Memory B cell (primary cell): ENCODE results near the gene MAST4.

Experiments
- ATAC-seq: fragments of 150-1000 bp; cut with Tn5 transposase; 2 replicates; pipeline ENCODE4 v1.10.0; 2021; ENCODE audit warnings: low read depth, mild to moderate bottlenecking, moderate library complexity
- DNase-seq, 2 donors: peaks; one replicate each; pipeline ENCODE4 v3.0.0; 2022; ENCODE audit warnings: low spot score in 2 of 2
- H3K27ac Mint-ChIP-seq: one replicate; pipeline ENCODE4 v1.8.0; 2022; ENCODE audit warnings: mild to moderate bottlenecking, moderate library complexity, mixed read lengths
- H3K27me3 Mint-ChIP-seq: one replicate; pipeline ENCODE4 v1.8.0; 2022; ENCODE audit warnings: mixed read lengths
- H3K36me3 Mint-ChIP-seq: one replicate; pipeline ENCODE4 v1.8.0; 2022; ENCODE audit warnings: mild to moderate bottlenecking, mixed read lengths
- H3K4me1 Mint-ChIP-seq: one replicate; pipeline ENCODE4 v1.8.0; 2022; ENCODE audit warnings: mixed read lengths
- H3K4me3 Mint-ChIP-seq: one replicate; pipeline ENCODE4 v1.8.0; 2022; ENCODE audit warnings: mild to moderate bottlenecking, moderate library complexity, mixed read lengths
- H3K9me3 Mint-ChIP-seq: one replicate; pipeline ENCODE4 v1.8.0; 2022; ENCODE audit warnings: mixed read lengths

The MAST4 gene

DNA sequence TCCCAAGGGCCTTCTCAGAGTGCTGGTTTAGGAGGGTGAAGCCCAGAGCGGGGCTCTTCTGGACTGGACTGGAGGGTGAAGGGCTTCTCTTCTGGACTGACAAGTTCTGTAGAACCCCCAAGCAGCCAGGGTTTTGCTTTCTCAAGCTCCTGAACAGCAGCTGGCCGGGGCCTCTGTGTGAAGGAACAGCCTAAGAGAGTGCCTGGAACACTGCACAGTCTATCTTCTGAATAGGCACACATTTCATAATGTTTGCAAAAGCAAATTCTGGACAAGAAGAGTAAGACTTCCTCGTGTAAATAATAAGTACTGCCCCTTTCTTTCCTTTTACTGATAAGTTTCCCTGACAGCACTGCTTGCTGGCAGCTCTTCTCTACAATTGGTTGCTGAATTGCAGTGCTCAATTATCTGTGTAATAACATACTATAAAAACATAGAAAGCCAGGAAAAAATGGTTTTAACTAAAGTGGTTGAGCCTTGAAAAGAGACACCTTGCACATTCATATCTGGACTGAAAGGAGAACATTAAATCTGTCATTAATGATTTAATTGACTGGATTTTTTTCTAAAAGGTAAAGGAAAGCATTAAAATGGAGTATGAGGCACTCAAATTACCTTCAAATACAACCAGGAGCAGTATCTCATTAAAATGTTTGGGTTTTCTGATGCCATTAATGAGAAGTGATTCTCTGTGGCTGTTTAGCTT, 20.5 kb downstream of the MAST4 start:
- no peaks in the 10 kb centered on the region for H3K36me3 Mint-ChIP-seq
- no peaks in the 10 kb centered on the region for H3K27me3 Mint-ChIP-seq
- peak overlapping the region; percentile 94 for H3K27ac Mint-ChIP-seq
- H3K9me3 Mint-ChIP-seq: no peaks in the 10 kb centered on the region
- H3K4me3 Mint-ChIP-seq: peak overlapping the region; percentile 50
- ATAC-seq: no peak
- DNase-seq: no peak
- peaks cover 49% of the 10 kb centered on the region for H3K4me1 Mint-ChIP-seq

DNA sequence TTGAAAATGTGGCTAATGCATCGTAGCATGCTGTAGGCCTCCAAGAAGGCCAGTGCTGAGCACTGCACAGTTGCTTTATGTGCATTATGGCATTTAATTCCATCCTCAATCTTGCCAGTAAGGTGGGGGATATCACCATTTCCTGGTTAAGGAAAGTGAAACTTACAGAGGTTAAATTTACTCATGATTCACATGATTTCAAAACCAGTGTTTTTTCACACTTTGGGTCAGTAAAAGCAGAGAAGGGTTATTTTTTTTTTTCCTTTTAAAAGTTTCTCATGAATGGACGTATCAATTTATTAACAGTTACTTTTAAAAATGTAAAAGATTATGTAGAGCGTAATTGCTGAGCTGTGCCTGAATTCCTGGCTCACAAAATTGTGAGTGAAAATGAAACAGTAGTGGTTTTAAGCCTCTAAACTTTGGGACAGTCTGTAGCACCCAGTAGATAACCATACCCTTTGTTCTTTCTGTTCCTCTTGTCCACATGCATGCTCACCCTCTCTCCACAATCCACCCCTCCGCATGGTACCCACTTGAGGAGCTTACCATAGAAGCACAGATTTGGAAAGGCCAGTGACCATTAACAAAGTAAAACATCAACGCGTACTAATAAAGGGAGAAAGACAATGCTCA, 21.2 kb downstream of the MAST4 start:
- ATAC-seq (peak; percentile 56), DNase-seq (no peak)
- peak overlapping the region; percentile 94 for H3K27ac Mint-ChIP-seq
- peak overlapping the region; percentile 79 for H3K4me3 Mint-ChIP-seq
- peaks cover 4% of the 10 kb centered on the region for H3K36me3 Mint-ChIP-seq
- peaks cover 2% of the 10 kb centered on the region for H3K9me3 Mint-ChIP-seq
- peaks cover 47% of the 10 kb centered on the region for H3K4me1 Mint-ChIP-seq
- H3K27me3 Mint-ChIP-seq: no peaks in the 10 kb centered on the region

GRCh38 chr5:66617991-66618768, 22.0 kb downstream of the MAST4 start:
- H3K4me1 Mint-ChIP-seq: peaks cover 46% of the 10 kb centered on the region
- peaks cover 6% of the 10 kb centered on the region for H3K36me3 Mint-ChIP-seq
- peak overlapping the region; percentile 79 for H3K4me3 Mint-ChIP-seq
- DNase-seq (no peak), ATAC-seq (peak; percentile 67)
- peaks cover 2% of the 10 kb centered on the region for H3K9me3 Mint-ChIP-seq
- H3K27me3 Mint-ChIP-seq: no peaks in the 10 kb centered on the region
- peak overlapping the region; percentile 94 for H3K27ac Mint-ChIP-seq

- H3K27ac Mint-ChIP-seq: no peak overlapping the region
- H3K27me3 Mint-ChIP-seq: no peaks in the 10 kb centered on the region
- no peak overlapping the region for H3K4me3 Mint-ChIP-seq
- peaks cover 8% of the 10 kb centered on the region for H3K36me3 Mint-ChIP-seq
- no peak for ATAC-seq
- peaks cover 3% of the 10 kb centered on the region for H3K9me3 Mint-ChIP-seq
- no peak for DNase-seq
- peaks cover 47% of the 10 kb centered on the region for H3K4me1 Mint-ChIP-seq
Observed at GRCh38 chr5:66620711-66621110, 24.5 kb downstream of the MAST4 start.

DNA sequence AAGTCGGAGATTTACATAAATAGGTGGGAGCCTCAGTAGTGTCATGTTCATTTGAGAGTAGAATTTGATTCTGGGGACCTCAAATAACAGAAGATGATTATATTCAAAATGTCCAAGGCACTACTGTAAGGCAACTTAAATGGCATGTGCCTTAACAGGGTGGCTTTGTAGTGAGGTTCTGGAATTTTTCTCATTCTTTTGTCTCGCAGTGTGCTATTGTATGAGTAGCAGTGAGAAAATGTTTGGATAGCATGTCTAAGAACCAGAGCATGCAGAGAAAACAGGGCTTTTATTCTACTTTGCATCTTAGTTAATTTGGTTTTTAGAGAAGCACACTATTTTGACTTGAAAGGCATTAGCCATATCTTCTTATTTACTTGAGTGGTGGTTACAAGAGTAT, 25.0 kb downstream of the MAST4 start:
- Mint-ChIP-seq H3K4me3 (no peak overlapping the region), H3K27ac (no peak overlapping the region), H3K27me3 (no peaks in the 10 kb centered on the region), H3K9me3 (peaks cover 4% of the 10 kb centered on the region), H3K4me1 (peaks cover 45% of the 10 kb centered on the region), H3K36me3 (peaks cover 8% of the 10 kb centered on the region)
- DNase-seq (no peak), ATAC-seq (no peak)

DNA sequence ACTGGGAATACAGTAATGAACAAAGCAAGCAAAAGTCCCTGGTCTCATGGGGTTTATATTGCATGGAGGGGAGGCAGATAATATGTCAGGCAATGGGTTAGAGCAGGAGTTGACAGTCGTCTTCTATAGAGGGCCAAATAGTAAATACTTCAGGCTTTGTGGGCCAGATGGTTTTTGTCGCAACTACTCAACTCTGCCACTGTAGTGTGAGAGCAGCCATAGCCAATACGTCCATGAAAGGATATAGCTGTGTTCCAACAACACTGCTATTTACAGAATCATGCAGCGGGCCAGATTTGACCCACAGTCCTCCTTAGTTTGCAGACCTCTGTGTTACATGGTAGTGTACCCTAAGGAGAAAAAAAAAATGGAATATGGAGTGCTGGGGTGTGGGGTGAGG, 25.5 kb downstream of the MAST4 start:
- ATAC-seq (no peak), DNase-seq (no peak)
- Mint-ChIP-seq H3K9me3 (peaks cover 4% of the 10 kb centered on the region), H3K27me3 (no peaks in the 10 kb centered on the region), H3K36me3 (peaks cover 8% of the 10 kb centered on the region), H3K27ac (no peak overlapping the region), H3K4me1 (peaks cover 45% of the 10 kb centered on the region), H3K4me3 (no peak overlapping the region)

- Mint-ChIP-seq H3K9me3 (peaks cover 1% of the 10 kb centered on the region), H3K27ac (peak overlapping the region; percentile 50), H3K4me1 (peaks cover 25% of the 10 kb centered on the region), H3K36me3 (peaks cover under 1% of the 10 kb centered on the region), H3K4me3 (no peak overlapping the region), H3K27me3 (no peaks in the 10 kb centered on the region)
- DNase-seq: no peak
- ATAC-seq: no peak
Observed at GRCh38 chr5:66628561-66628960, 32.4 kb downstream of the MAST4 start.

GRCh38 chr5:66629446-66629845, 33.3 kb downstream of the MAST4 start:
- Mint-ChIP-seq H3K27ac (peak overlapping the region; percentile 50), H3K36me3 (no peaks in the 10 kb centered on the region), H3K4me3 (no peak overlapping the region), H3K9me3 (peaks cover 1% of the 10 kb centered on the region), H3K4me1 (peaks cover 21% of the 10 kb centered on the region), H3K27me3 (no peaks in the 10 kb centered on the region)
- no peak for ATAC-seq
- DNase-seq: no peak

GRCh38 chr5:66633754-66634153, 37.6 kb downstream of the MAST4 start:
- Mint-ChIP-seq H3K4me1 (peaks cover 12% of the 10 kb centered on the region), H3K27ac (no peak overlapping the region), H3K9me3 (no peaks in the 10 kb centered on the region), H3K27me3 (no peaks in the 10 kb centered on the region), H3K4me3 (no peak overlapping the region), H3K36me3 (no peaks in the 10 kb centered on the region)
- ATAC-seq: no peak
- no peak for DNase-seq

GRCh38 chr5:66634601-66635000, 38.4 kb downstream of the MAST4 start:
- Mint-ChIP-seq H3K9me3 (no peaks in the 10 kb centered on the region), H3K4me3 (no peak overlapping the region), H3K27ac (no peak overlapping the region), H3K4me1 (peaks cover 15% of the 10 kb centered on the region), H3K27me3 (no peaks in the 10 kb centered on the region), H3K36me3 (no peaks in the 10 kb centered on the region)
- no peak for DNase-seq
- no peak for ATAC-seq

- Mint-ChIP-seq H3K4me1 (peaks cover 25% of the 10 kb centered on the region), H3K36me3 (peaks cover 1% of the 10 kb centered on the region), H3K9me3 (no peaks in the 10 kb centered on the region), H3K4me3 (no peak overlapping the region), H3K27me3 (no peaks in the 10 kb centered on the region), H3K27ac (peak overlapping the region; percentile 35)
- DNase-seq (no peak), ATAC-seq (no peak)
Observed at GRCh38 chr5:66637994-66638393, 41.8 kb downstream of the MAST4 start.

DNA sequence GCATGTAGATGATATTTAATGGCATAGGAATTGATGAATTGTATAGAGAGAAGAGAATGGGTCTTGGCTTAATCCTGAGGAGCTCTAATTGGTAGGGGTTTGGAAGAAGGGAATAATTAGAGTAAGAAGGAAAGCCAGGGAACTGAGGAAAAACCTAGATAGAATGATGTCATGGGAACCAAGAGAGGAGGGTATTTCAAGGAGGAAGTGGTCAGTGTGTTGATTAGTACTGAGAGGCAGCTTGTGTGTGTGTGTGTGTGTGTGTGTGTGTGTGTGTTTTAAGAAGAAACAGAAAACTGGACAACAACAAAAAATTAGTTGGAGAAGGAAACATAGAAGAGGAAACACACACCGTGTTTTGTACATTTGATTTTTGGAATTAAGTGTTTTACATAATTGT, 42.8 kb downstream of the MAST4 start:
- no peaks in the 10 kb centered on the region for H3K27me3 Mint-ChIP-seq
- H3K4me3 Mint-ChIP-seq: no peak overlapping the region
- H3K27ac Mint-ChIP-seq: peak overlapping the region; percentile 1
- no peaks in the 10 kb centered on the region for H3K9me3 Mint-ChIP-seq
- H3K4me1 Mint-ChIP-seq: peaks cover 25% of the 10 kb centered on the region
- H3K36me3 Mint-ChIP-seq: peaks cover 1% of the 10 kb centered on the region
- peak; percentile 58 for ATAC-seq
- no peak for DNase-seq

DNA sequence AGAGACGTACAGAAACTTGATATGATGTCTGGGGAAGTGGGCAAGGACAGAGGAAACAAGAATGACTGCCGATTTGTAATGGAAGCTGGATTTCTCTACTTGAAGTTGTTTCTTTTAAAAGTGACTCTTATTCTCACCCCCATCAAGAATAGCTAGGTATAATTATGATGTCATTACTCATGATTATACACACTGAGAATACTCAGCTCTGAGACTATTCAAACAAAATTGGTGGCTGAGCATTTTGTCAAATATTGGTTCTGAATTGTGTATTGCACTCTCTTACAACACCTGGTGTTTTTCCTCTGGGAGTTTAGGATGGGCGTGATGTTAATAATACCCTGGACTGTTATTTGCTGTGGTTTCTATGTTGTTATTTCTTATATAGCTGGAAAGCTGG, 46.3 kb downstream of the MAST4 start:
- Mint-ChIP-seq H3K9me3 (no peaks in the 10 kb centered on the region), H3K27me3 (no peaks in the 10 kb centered on the region), H3K27ac (no peak overlapping the region), H3K4me3 (no peak overlapping the region), H3K4me1 (peaks cover 21% of the 10 kb centered on the region), H3K36me3 (peaks cover 1% of the 10 kb centered on the region)
- ATAC-seq (no peak), DNase-seq (no peak)

- Mint-ChIP-seq H3K9me3 (no peaks in the 10 kb centered on the region), H3K4me3 (no peak overlapping the region), H3K4me1 (peaks cover 26% of the 10 kb centered on the region), H3K27me3 (no peaks in the 10 kb centered on the region), H3K27ac (no peak overlapping the region), H3K36me3 (peaks cover 1% of the 10 kb centered on the region)
- DNase-seq (no peak), ATAC-seq (no peak)
Observed at GRCh38 chr5:66643387-66643786, 47.2 kb downstream of the MAST4 start.
